ENCODE measurements around the gene SP100.

SP100 gene

GRCh38 chr2:230564805-230565779, 149.1 kb downstream of the SP100 start:
- no peak overlapping the region for H3K27ac Mint-ChIP-seq
- H3K27me3 Mint-ChIP-seq: no peaks in the 10 kb centered on the region
- no peak overlapping the region for H3K4me3 Mint-ChIP-seq
- intact Hi-C loops (cut with micrococcal nuclease): no loop called here
- no peaks in the 10 kb centered on the region for H3K36me3 Mint-ChIP-seq (ENCODE audit: low read depth)
- peaks cover 11% of the 10 kb centered on the region for H3K4me1 Mint-ChIP-seq (ENCODE audit: low read depth)
- H3K9me3 Mint-ChIP-seq: peaks cover 2% of the 10 kb centered on the region

- peaks cover 7% of the 10 kb centered on the region for H3K4me1 Mint-ChIP-seq (ENCODE audit: low read depth)
- no peak overlapping the region for H3K27ac Mint-ChIP-seq
- intact Hi-C loops (cut with micrococcal nuclease): no loop called here
Measured at GRCh38 chr2:230569298-230569697, 153.3 kb downstream of the SP100 start.

GRCh38 chr2:230570987-230571386, 155.0 kb downstream of the SP100 start:
- intact Hi-C loops (cut with micrococcal nuclease): no loop called here
- Mint-ChIP-seq H3K4me1 (ENCODE audit: low read depth) (no peaks in the 10 kb centered on the region), H3K4me3 (no peak overlapping the region), H3K27me3 (peaks cover 19% of the 10 kb centered on the region), H3K27ac (no peak overlapping the region), H3K36me3 (ENCODE audit: low read depth) (peaks cover 12% of the 10 kb centered on the region), H3K9me3 (peaks cover 49% of the 10 kb centered on the region)

More at GRCh38 chr2:230569298-230569697, 153.3 kb downstream of the SP100 start:
- H3K36me3 Mint-ChIP-seq (ENCODE audit: low read depth): peaks cover 12% of the 10 kb centered on the region
- peaks cover 32% of the 10 kb centered on the region for H3K9me3 Mint-ChIP-seq
- H3K4me3 Mint-ChIP-seq: no peak overlapping the region
- H3K27me3 Mint-ChIP-seq: peaks cover 10% of the 10 kb centered on the region

GRCh38 chr2:230575642-230576324, 159.8 kb downstream of the SP100 start:
- no peak overlapping the region for H3K4me3 Mint-ChIP-seq
- H3K9me3 Mint-ChIP-seq: peaks cover 40% of the 10 kb centered on the region
- intact Hi-C loops (cut with micrococcal nuclease): no loop called here
- peaks cover 28% of the 10 kb centered on the region for H3K27me3 Mint-ChIP-seq
- peaks cover 12% of the 10 kb centered on the region for H3K36me3 Mint-ChIP-seq (ENCODE audit: low read depth)
- no peak overlapping the region for H3K27ac Mint-ChIP-seq
- H3K4me1 Mint-ChIP-seq (ENCODE audit: low read depth): no peaks in the 10 kb centered on the region

GRCh38 chr2:230577114-230577513, 161.1 kb downstream of the SP100 start:
- Mint-ChIP-seq H3K36me3 (ENCODE audit: low read depth) (peaks cover 12% of the 10 kb centered on the region), H3K9me3 (peaks cover 32% of the 10 kb centered on the region), H3K27ac (no peak overlapping the region), H3K4me1 (ENCODE audit: low read depth) (no peaks in the 10 kb centered on the region), H3K27me3 (peaks cover 29% of the 10 kb centered on the region), H3K4me3 (no peak overlapping the region)
- intact Hi-C loops (cut with micrococcal nuclease): no loop called here

- peaks cover 12% of the 10 kb centered on the region for H3K36me3 Mint-ChIP-seq (ENCODE audit: low read depth)
- no peak overlapping the region for H3K4me3 Mint-ChIP-seq
- H3K27me3 Mint-ChIP-seq: peaks cover 30% of the 10 kb centered on the region
- H3K9me3 Mint-ChIP-seq: peaks cover 29% of the 10 kb centered on the region
- H3K27ac Mint-ChIP-seq: no peak overlapping the region
- intact Hi-C loops (cut with micrococcal nuclease): no loop called here
- peaks cover 3% of the 10 kb centered on the region for H3K4me1 Mint-ChIP-seq (ENCODE audit: low read depth)
Measured at GRCh38 chr2:230578106-230578505, 162.1 kb downstream of the SP100 start.

GRCh38 chr2:230582851-230583283, 166.9 kb downstream of the SP100 start:
- no peaks in the 10 kb centered on the region for H3K36me3 Mint-ChIP-seq (ENCODE audit: low read depth)
- intact Hi-C loops (cut with micrococcal nuclease): no loop called here

GRCh38 chr2:230583581-230583980, 167.6 kb downstream of the SP100 start:
- H3K9me3 Mint-ChIP-seq: no peaks in the 10 kb centered on the region
- peaks cover 5% of the 10 kb centered on the region for H3K4me1 Mint-ChIP-seq (ENCODE audit: low read depth)
- H3K4me3 Mint-ChIP-seq: no peak overlapping the region
- H3K27ac Mint-ChIP-seq: no peak overlapping the region
- intact Hi-C loops (cut with micrococcal nuclease): no loop called here
- no peaks in the 10 kb centered on the region for H3K36me3 Mint-ChIP-seq (ENCODE audit: low read depth)
- H3K27me3 Mint-ChIP-seq: peaks cover 15% of the 10 kb centered on the region

More at GRCh38 chr2:230582851-230583283, 166.9 kb downstream of the SP100 start:
- Mint-ChIP-seq H3K9me3 (no peaks in the 10 kb centered on the region), H3K27me3 (peaks cover 15% of the 10 kb centered on the region), H3K4me3 (no peak overlapping the region), H3K27ac (no peak overlapping the region), H3K4me1 (ENCODE audit: low read depth) (peaks cover 5% of the 10 kb centered on the region)

- intact Hi-C loops (cut with micrococcal nuclease): no loop called here
- Mint-ChIP-seq H3K27me3 (peaks cover 9% of the 10 kb centered on the region), H3K4me1 (ENCODE audit: low read depth) (peaks cover 20% of the 10 kb centered on the region), H3K9me3 (no peaks in the 10 kb centered on the region), H3K4me3 (no peak overlapping the region), H3K36me3 (ENCODE audit: low read depth) (no peaks in the 10 kb centered on the region), H3K27ac (no peak overlapping the region)
Measured at GRCh38 chr2:230586328-230586982, 170.5 kb downstream of the SP100 start.

- Mint-ChIP-seq H3K9me3 (no peaks in the 10 kb centered on the region), H3K4me3 (no peak overlapping the region), H3K4me1 (ENCODE audit: low read depth) (peaks cover 15% of the 10 kb centered on the region), H3K27me3 (peaks cover 19% of the 10 kb centered on the region), H3K27ac (no peak overlapping the region), H3K36me3 (ENCODE audit: low read depth) (no peaks in the 10 kb centered on the region)
- intact Hi-C loops (cut with micrococcal nuclease): no loop called here
Measured at GRCh38 chr2:230589025-230589424, 173.0 kb downstream of the SP100 start.

GRCh38 chr2:230589497-230590015, 173.6 kb downstream of the SP100 start:
- Mint-ChIP-seq H3K27me3 (peaks cover 19% of the 10 kb centered on the region), H3K9me3 (no peaks in the 10 kb centered on the region), H3K4me3 (no peak overlapping the region), H3K4me1 (ENCODE audit: low read depth) (peaks cover 15% of the 10 kb centered on the region), H3K36me3 (ENCODE audit: low read depth) (no peaks in the 10 kb centered on the region), H3K27ac (peak overlapping the region; percentile 54)
- intact Hi-C loops (cut with micrococcal nuclease): no loop called here

- peak overlapping the region; percentile 54 for H3K27ac Mint-ChIP-seq
- no peaks in the 10 kb centered on the region for H3K9me3 Mint-ChIP-seq
- H3K27me3 Mint-ChIP-seq: peaks cover 19% of the 10 kb centered on the region
- intact Hi-C loops (cut with micrococcal nuclease): no loop called here
- no peak overlapping the region for H3K4me3 Mint-ChIP-seq
- peaks cover 15% of the 10 kb centered on the region for H3K4me1 Mint-ChIP-seq (ENCODE audit: low read depth)
- H3K36me3 Mint-ChIP-seq (ENCODE audit: low read depth): no peaks in the 10 kb centered on the region
Measured at GRCh38 chr2:230590333-230590732, 174.3 kb downstream of the SP100 start.

- H3K36me3 Mint-ChIP-seq (ENCODE audit: low read depth): no peaks in the 10 kb centered on the region
- no peaks in the 10 kb centered on the region for H3K9me3 Mint-ChIP-seq
- H3K4me1 Mint-ChIP-seq (ENCODE audit: low read depth): peaks cover 15% of the 10 kb centered on the region
- H3K27ac Mint-ChIP-seq: no peak overlapping the region
- H3K27me3 Mint-ChIP-seq: peaks cover 21% of the 10 kb centered on the region
- intact Hi-C loops (cut with micrococcal nuclease): no loop called here
- no peak overlapping the region for H3K4me3 Mint-ChIP-seq
Measured at GRCh38 chr2:230591850-230592249, 175.8 kb downstream of the SP100 start.

Measured in dendritic cell treated with granulocyte-macrophage colony-stimulating factor and Interleukin-4, amounts not matched to agents 40 ng/mL and 50 ng/mL, for 4 days (primary cell).